ENCODE data around the gene KCNN1. TPM values are rescaled to one million over a fixed set of nuclear protein-coding genes. Genes with fewer than 3 reads are reported as not detected.

The KCNN1 gene
- not detected in 2 replicates for total RNA-seq

GRCh38 chr19:17966550-17967256, at the start of gene KCNN1:
Gene KCNN1 (plus strand): TSS chr19:17967107. CDS start chr19:17973889, 6,782 bp downstream.

GRCh38 chr19:17932485-17933338, 34.2 kb upstream of the KCNN1 start, which contains the start of gene CCDC124:
Gene CCDC124 (plus strand): TSS chr19:17933015. CDS start chr19:17936421, 3,406 bp downstream.

GRCh38 chr19:18007917-18008673, 41.2 kb downstream of the KCNN1 start, which contains the start of gene ARRDC2:
Gene ARRDC2 (plus strand): TSS chr19:18008170. CDS start chr19:18008311, 141 bp downstream.

Other genes with a start within 250 kb of the KCNN1 start
- 16.6 and 20.6 TPM in 2 replicates for gene MAP1S, start 247.6 kb upstream of the KCNN1 start, total RNA-seq
- gene FCHO1, start 215.6 kb upstream of the KCNN1 start, total RNA-seq: 4.1 and 6.6 TPM in 2 replicates
- 11.3 and 15.7 TPM in 2 replicates for gene B3GNT3, start 172.0 kb upstream of the KCNN1 start, total RNA-seq
- not detected in 2 replicates for gene INSL3, start 145.6 kb upstream of the KCNN1 start, total RNA-seq
- gene JAK3, start 119.1 kb upstream of the KCNN1 start, total RNA-seq: 0.70 and 0.85 TPM in 2 replicates
- gene RPL18A, start 107.2 kb upstream of the KCNN1 start, total RNA-seq: 2,105 and 2,354 TPM in 2 replicates
- gene SLC5A5, start 95.2 kb upstream of the KCNN1 start, total RNA-seq: 0.37 TPM in 1 of 2 replicates, not detected in the other
- 86.3 and 94.5 TPM in 2 replicates for gene CCDC124, start 34.1 kb upstream of the KCNN1 start, total RNA-seq
- 5.6 and 9.8 TPM in 2 replicates for gene ARRDC2, start 41.1 kb downstream of the KCNN1 start, total RNA-seq
- gene IL12RB1, start 119.8 kb downstream of the KCNN1 start, total RNA-seq: not detected in 2 replicates
- 2.5 and 4.4 TPM in 2 replicates for gene MAST3, start 130.7 kb downstream of the KCNN1 start, total RNA-seq
- gene PIK3R2, start 186.1 kb downstream of the KCNN1 start, total RNA-seq: 25.1 and 44.8 TPM in 2 replicates
- gene IFI30, start 206.7 kb downstream of the KCNN1 start, total RNA-seq: 9.2 and 15.6 TPM in 2 replicates
- gene MPV17L2, start 226.1 kb downstream of the KCNN1 start, total RNA-seq: 33.0 and 51.6 TPM in 2 replicates
- gene RAB3A, start 236.9 kb downstream of the KCNN1 start, total RNA-seq: 1.4 TPM in 2 replicates

Measured in airway epithelial cell (primary cell).